Forelimb muscle (tissue), 1 donor: ENCODE data around the gene USP48. TPM values are rescaled to one million over a fixed set of nuclear protein-coding genes. Genes with fewer than 3 reads are reported as not detected.

Experiments used
- DNase-seq: peaks from one replicate; pipeline ENCODE4 v3.0.0-alpha.2; 2013; ENCODE audit warnings: low read depth
- polyA plus RNA-seq: library from polyadenylated mRNA; unstranded; fragments of 120-200 nt; gene quantifications from one replicate; pipeline ENCODE4 v1.2.1, GENCODE V29; 2013; ENCODE audit not compliant: insufficient read length

The USP48 gene
- polyA plus RNA-seq, 1 donor, result 47.4 TPM

DNA sequence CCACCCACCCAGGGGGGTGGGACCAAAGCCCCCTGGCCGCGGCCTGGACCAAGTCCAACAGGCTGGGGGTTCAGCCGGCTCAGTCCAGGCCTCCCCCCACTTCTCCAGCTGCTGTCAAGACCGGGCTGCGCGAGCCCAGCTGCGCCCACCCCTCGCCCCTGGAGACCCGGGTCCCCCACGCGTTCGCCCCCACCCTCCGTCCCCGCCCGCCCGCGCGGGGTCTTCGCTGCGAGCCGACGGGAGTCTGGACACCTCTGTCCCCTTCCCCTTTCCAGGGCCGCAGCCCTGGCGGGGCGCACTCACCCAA, 114.0 kb downstream of the USP48 start:
- no peak for DNase-seq

DNA sequence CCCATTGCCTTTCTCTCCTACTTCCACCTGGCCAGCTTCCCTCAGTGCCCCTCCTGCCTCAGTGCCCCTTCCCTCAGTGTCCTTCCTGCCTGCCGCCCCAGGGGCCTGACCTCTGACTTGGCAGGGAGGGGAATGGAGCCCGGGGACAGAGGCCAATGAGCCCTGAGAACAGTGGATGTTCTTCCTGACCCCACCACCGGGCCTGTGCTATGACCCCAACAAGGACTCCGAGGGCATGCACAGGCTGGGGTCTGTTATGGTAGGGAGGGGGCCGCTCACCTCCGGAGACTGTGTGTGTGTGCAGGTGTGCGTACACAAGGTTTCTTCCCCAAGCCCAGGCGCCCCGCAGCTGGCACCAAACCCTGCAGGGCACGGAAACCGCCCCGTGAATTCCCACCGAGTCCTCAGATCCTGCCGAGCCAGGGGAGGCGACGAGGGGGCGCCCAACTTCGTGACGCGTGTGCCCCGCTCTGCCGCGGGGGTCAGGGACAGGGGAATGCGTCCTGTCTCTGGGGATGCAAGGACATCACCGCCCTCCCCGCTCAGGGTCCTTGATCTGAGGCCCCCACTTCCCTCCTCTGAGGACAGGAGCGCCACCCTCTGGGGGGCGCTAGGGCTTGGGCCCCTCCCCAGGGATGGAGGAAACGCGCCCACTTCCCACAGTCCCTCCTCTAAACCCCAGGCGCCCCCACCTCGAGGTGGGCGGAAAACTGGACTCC, 114.6 kb downstream of the USP48 start:
- no peak for DNase-seq

DNA sequence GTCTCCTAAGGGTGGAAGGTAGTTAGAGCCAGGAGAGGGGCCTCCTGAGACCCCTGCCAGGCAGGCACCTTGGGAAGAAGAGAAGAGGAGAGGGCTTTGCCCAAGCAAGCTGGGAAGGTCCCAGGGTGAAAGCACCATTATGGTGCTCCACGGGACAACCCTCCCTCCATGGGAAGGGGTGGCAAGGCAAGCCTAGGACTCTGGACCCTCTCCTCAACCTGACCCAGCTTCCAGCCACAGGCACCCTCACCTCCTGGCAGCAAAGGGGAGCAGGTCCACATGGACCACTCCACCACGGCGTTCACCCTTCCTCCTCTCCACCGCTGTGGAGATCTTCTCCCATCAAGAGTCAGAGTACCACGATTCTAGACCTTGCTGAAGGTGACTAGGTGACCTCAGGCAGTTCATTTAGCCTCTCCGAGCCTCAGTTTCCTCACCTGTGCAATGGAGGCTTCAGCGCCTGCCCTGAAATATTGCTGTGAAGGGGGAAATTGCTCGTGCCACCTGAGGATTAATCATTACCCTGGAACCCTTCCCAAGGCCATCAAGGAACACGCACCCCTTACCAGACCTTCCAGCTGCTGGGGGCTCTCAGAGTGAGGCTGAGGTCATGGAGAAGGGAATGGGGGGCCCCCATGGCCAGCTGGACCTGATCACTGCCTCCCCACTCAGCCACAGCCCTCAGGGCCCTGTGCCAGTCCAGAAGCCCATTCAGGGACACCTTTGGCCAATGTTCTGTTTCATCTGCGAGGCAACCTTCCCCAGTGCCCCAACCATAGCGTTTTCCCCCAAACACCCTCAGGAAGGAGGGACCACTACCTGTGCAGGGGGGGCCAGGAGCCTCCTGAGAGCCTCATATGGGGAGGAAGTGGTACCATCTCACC, 115.4 kb downstream of the USP48 start:
- DNase-seq, result no peak

DNA sequence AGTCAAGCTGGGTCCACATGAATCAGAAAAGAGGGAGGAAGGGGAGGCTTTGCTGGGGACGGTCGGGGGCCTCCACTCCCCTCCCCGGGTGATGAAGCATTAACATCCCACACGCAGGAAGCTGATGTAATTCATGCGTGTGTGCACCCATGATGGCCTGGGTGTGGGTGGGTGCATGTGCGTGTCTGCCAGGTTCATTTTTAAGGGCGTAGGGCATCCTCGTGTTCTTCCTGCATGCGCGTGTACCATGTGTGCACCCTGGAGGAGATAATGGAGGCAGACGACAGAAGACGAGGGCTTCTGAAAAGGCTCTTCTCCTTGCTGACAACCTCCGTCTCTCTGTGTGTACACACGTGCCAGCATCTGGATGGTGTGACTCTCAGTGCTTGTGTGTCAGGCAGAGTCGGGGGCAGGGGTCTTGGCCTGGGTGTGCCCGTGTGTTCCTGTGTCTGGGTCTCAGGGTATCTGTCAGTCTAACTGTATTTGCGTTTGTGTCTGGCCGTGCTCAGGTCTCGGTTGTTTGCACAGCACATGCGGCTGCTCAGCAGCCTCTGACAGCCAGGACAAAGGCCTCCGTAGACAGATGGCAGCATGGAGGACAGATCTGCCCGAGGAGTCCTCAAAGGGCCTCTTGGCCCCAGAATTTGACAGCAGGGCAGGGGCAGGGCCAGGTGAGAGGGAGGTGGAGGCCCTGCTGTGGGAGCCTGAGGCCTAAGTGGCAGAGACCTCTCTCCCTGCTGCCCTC, 116.2 kb downstream of the USP48 start:
- DNase-seq, result no peak

DNA sequence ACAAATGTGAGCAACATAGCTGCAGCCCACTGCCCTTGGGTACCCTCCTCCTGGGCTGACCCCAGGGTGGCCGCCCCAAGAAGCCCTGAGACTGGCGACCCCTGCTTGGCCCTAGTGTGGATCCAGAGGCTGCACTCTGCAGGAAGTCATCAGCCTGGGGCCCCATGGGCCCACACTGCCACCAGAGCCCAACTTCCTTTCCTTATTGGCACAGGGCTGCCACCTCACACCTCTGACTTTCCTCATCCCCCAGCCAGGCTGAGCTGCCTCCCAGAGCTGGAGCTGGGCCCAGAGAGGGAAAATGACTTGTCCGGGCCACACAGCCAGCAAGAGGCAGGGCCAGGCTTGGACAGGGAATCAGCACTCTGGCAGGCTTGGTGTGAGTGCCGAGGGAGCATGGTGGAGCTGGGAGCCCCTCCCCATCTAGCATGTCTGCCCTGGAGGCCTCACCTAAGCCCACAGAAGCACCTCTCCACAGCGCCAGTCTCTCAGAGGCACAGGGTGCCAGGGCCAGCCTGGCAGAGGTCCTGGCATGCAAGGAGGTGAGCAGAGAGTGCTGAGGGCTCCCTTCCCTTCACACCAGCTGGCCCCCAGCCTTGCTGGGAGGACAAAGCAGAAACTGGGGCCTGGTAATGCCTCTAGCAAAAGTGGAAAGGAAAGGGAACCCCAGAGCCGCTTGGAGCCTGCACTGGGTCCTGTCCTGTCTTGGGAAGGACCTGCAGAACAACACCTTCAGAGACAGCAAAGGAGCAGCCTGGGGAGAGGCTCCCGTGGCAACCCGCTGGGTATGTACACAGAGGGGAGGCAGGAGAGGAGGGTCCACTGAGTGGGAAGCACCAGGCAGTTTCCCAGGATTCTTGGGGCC, 117.0 kb downstream of the USP48 start:
- no peak for DNase-seq

DNA sequence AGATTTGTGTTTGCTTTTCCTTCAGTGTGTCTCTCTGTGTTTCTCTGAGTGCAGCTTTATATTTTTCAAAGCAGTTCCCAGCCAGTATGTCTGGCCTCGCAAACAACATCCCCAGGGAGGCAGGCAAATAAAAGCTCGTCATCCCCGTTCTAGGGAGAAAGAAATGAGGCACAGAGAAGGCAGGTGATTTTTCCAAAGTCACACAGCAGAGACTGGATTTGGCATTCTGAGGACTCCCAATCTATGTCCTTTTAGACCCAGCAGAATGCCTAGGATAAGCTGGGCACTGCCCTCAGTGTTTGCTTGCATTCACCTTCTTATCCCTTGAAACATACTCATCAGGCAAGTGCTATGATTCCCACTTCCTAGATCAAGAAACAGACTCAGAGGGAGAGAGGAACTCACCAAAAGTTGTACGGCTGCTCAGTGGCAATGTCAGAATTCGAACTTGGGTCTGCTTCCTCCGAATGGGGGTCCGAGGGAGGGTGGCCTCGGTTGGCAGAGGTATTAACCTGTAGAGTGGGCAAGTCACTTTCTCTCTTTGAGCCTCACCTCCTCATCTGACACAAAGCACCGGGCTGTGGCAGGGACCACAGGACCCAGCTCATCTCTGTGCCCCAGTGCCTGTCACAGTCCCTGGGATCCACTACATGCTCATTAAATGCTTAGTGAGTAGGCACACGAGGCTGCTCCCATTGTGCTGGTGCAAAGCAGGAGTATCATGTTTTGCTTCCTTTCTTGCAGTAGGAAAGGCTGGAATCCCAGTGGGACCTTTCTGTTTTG, 118.0 kb downstream of the USP48 start:
- DNase-seq, result no peak

DNA sequence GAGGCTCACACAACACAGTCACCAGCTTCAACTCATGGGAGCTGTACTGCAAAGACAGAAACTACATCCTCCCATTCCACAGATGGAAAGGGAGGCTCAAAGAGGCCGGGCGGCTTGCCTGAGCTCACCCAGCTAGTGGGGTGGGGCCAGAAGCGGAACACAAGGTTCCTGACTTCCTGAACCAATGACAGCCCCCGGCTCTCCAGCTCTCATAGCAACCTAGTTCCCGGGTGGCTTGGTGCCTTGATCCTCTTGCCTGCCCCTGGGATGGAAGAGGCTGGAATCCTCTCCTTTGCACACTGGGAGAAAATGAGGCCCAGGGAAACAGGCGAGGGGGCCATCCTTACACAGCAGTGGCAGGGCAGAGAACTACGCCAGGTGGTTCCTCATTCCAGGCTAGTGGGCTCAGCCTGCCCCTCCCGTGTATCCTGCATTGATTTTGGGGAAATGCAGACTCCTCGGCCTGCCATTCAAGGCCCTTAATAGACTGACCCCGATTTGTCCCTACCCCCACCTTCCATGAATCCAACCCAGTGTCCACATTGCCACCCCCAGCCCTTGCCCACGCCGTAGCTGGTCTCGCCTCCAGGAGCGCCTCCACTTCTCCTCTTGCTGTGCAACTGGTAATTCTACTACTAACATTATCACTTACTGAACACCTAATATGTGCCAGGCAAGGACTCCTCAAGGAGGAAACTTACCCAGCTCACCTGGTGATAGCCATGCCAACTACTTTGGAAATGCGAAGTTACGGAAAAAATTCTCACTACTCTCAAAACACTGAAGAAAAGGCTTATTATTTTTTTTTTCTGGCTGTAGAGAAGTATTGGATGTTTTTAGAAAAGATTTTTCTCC, 118.8 kb downstream of the USP48 start:
- no peak for DNase-seq

DNA sequence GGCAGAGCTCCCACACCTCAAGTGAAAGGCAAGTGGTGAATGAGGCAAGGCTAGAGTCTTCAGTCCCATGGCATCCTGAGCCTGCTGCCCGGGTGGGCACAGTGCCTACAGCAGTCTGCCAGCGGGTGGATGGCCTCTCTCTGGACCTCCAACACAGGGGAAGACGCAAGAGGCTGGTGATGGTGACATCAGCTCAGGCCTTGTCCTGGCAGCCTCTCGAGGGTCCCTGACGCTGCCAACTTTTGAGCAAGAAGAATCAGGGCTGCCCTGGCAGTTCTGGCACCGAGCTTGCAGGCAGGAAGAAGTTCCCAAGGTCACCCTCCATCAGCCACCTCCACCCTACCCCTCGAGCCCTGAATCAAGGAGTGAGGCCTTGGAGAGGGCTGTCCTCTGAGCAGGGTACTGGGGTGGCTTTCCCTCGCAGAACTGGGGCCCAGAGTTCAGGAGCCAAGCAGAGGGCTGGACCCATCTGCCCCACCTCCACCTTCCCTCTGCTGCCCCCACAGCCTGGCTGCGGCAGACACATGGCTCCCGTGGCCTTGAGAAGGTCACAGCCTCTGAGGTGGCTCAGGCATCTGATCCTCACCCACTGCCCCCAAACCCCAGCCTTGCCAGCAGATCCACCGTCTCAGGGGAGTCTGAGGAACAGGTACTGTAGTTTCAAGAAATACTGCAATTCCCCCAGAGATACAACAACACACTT, 119.5 kb downstream of the USP48 start:
- no peak for DNase-seq

DNA sequence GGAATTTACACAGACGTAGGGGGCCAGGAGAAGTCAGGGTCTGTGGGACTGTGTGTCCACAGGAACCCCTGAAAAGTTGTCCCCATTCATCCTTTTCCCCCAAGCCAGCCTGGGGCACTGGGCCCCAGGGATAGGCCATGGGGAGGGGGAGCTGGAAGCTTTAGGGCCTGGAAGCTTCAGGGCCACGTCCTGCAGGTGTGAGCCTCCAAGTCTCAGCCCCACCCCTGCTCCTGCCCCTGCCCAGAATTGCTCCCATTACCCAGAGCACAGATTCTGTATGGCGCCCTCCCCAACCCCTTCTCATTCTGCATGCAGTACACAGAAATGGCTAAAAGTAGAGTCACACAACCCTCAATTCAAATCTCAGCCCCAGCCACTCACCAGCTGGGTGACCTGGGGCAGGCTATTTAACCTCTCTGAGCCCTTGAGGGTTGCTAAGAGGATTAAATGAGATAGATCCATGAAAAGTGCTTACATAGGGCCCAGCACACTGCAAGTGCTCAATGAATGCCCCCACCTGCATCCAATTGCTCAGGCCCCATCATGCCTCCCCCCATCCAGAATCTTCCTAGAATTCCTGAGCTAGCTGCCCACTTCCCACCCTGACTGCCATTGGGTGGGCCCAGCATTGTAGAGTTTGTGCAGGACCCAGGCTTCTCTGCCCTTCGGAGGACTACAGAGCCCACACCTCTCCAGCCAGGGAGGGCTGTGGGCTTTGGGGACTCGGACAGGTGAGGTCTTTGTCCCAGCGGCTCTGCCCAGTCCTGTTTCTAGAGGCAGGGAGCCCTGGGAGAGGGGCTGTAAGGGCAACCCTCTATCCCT, 120.3 kb downstream of the USP48 start:
- no peak for DNase-seq

DNA sequence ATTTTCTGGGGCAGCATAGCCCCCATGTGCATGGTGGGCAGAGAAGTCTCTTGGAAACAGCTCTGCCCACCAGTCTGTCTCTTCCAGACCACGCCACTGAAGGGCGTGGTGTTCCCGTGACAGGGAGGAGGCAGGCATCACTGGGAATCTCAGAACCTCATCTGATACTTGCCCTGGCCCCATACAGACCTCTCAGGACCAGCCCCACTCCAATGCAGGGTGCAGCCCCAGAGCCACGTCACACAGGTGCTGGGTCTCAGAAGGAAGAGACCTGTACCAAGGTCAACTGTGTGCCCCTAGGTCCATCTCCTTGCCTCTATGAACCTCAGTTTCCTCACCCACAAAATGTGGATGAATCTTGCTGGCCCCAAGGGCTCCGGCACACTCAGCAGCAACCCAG, 121.1 kb downstream of the USP48 start:
- no peak for DNase-seq

DNA sequence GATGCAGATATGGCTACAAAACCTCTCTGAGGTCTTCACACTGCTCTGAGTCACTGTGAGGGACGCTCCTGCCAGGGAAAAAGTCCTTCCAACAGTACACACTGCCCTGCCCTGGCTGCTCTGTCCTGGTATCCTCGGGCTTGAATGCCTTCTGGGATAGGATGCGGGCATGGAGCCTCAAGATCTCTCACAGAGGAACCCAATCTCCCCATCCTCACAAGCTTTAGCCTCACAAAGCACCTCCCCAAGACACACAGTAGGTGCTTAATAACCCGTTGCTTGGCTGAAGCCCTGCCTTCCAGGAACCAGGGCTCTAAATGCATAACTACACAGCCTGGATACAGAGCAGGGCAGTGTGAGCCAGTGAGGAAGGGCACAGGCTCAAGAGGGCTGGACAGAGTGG, 123.0 kb downstream of the USP48 start:
- no peak for DNase-seq

DNA sequence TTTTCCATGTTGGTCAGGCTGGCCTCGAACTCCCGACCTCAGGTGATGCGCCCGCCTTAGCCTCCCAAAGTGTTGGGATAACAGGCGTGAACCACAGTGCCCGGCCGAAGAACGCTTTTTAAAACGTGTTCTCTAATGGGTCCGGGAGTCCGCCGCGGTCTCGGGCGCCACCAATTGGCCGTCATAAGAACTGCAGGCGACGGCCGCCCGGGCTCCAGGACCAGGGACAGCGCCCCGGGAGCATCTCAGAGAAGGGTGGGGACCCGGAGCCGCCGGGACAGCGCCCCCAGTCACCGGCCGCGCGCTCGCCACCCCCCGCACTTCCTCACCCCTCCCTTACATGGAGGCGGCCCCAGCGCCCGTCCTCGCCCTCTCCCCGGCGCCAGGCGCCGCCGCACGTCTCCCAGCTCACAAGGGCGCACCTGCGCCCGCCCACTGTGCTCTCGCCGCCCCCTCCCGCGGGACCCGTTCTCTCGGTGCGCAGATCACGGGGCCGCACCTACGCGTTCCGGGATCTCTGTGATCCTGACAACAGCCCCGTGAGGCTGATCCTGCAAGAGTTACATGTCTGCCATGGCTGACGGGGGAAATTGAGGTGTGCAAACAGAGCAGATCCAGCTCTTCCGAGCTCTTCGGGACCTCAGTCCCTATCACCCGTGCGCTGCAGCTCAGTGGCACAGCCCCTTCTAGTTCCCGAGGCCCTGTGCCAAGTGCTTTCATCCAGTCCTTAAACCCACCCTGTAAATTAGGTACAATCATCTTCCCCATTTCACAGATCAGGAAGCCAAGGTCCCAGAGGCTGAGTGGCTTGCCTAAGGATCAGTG, 123.6 kb downstream of the USP48 start:
- no peak for DNase-seq

DNA sequence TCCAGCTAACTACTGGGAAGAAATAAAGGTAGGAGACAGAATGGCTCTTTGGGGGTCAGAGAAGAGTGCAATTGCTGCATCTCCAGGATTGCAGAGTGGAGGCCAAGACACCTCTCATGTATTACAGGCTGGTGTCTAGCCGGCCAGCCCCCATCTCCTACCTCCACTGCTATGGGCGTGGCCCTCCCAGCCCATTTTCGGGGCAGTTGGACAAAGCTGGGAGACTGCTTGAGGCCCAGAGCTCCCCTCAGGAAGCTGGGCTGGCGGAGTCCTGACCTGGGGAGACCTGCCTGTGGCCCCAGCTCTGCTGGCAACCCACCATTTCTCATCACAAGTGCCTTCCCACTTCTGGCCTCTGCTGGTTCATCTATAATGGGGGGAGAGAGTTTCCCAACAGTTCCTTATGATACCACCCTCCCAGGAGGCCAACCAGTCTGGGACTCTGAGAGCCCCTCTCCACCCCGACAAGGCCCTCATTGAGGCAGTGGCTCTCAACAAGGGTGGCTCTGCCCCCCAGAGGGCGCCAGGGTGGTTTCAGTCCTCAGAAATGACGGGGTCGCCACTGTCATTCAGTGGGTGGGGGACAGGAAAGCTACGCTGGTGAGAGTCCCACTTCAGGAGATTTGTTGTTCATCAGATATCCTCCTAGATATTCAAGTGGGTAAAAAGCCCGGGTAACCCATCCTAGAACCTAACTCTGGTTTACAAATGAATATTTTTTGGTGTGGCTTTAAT, 125.3 kb downstream of the USP48 start:
- no peak for DNase-seq

DNA sequence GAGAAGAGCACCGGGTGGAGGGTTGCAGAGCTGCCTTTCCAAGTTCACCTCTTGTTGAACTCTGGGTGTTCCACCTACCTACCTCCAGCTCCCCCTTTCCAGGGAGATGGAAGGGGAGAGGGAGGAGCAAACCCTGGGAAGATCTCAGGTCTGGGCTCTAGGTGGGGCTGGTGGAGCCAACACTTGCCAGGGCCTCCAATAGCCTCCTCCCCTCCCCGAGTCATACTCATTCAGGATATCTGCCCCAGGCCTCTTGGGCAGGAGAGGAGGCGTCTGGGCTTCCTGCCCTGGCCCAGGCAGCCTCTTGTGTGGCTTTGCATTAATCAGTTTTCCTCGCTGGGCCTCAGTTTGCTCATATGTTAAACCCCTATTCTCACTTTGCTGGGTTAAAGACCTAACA, 127.2 kb downstream of the USP48 start:
- DNase-seq, result no peak

DNA sequence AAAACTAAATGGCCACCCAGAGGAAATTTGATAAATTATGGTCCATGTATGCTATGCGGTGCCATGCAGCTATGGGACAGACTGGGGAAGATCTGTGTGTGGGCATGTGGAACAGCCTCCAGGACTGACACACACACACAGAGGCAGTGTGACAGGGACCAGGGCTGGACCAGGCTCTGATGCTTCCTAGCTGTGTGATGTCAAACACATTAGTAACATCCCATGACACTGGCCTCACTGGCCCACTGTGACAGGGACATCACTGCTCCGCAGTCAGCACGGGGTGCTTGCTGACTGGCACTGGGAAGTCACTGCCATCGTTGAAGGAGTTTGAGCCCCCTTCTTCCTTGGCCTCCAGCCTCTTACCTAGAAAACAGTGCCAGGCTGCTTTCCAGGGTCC, 127.7 kb downstream of the USP48 start:
- DNase-seq, result no peak

DNA sequence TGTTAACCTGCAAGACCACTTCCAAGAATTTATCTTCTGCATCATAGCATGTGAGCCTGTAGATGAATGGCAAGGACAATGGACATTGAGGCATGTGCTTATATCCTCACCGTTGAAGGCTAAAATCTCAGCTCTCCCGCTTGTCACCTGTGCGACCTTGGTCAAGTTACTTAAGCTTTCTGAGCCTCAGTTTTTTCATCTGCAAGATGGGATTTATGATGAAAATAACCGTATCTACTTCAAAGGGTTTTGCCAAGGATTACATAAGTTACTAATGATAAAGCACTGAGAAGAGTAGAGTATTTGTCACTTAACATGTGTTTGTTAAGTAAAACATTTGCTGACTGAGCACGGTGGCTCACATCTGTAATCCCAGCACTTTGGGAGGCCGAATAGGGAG, 128.7 kb downstream of the USP48 start:
- DNase-seq, result no peak

DNA sequence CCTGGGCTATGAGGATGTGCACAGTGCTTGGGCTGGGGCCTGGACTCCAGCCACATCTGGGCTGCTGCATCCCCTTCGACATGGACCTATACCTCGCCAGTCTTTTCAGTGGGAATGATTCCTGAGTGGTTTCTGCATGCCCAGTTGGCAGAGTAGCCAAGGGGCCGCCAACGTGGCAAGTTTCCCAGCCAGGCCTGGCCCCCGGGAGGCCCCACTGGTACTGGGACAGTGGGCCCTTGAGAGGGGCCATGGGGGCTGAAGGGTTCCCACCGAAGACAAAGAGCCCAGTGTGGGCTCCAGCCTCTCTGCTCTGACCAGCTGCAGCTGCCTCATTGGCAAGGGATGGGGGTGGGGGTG, 129.2 kb downstream of the USP48 start:
- no peak for DNase-seq
